GM10266 (cell line): ENCODE results near the gene KDM8.

Experiments used
- DNase-seq: peaks from one replicate; pipeline ENCODE4 v3.0.0; 2012; ENCODE audit errors: extremely low spot score
- CTCF ChIP-seq: IDR thresholded peaks from 2 replicates; pipeline ENCODE4 v1.5.1; 2012; ENCODE audit warnings: mild to moderate bottlenecking, low read depth; ENCODE audit not compliant: control insufficient read depth, insufficient read depth; ENCODE audit errors: missing control alignments

KDM8 gene

GRCh38 chr16:27168790-27169189 lies 34.5 kb upstream of the KDM8 start:
- no peak for DNase-seq
- TF ChIP-seq CTCF = no peak

GRCh38 chr16:27169511-27170071 lies 33.7 kb upstream of the KDM8 start:
- peak; percentile 10 for TF ChIP-seq CTCF
- DNase-seq = no peak

- TF ChIP-seq CTCF = no peak
- no peak for DNase-seq
Measured at GRCh38 chr16:27171584-27171983, 31.7 kb upstream of the KDM8 start.

GRCh38 chr16:27174007-27174406 lies 29.3 kb upstream of the KDM8 start:
- DNase-seq = no peak
- TF ChIP-seq CTCF = no peak

GRCh38 chr16:27174798-27175197 lies 28.5 kb upstream of the KDM8 start:
- no peak for DNase-seq
- TF ChIP-seq CTCF = no peak

GRCh38 chr16:27175888-27176287 lies 27.4 kb upstream of the KDM8 start:
- TF ChIP-seq CTCF = no peak
- DNase-seq = no peak

- no peak for TF ChIP-seq CTCF
- no peak for DNase-seq
Measured at GRCh38 chr16:27177031-27177774, 26.1 kb upstream of the KDM8 start.
